Subcutaneous abdominal adipose tissue (tissue), 5 donors: ENCODE measurements around the gene VMAC.

Source experiments
- H3K27ac ChIP-seq: one replicate; pipeline ENCODE4 v1.7.0; 2013; ENCODE audit warnings: low read depth, mild to moderate bottlenecking, inconsistent platforms, low read length, moderate library complexity
- H3K27me3 ChIP-seq, 5 donors: one replicate each; pipeline ENCODE4 v1.7.0; 2013; ENCODE audit warnings: low read length in 5 of 5, inconsistent platforms in 1 of 5; ENCODE audit not compliant: control insufficient read depth in 5 of 5, insufficient read depth in 4 of 5
- H3K36me3 ChIP-seq, 5 donors: one replicate each; pipeline ENCODE4 v1.7.0; 2013; ENCODE audit warnings: low read length in 5 of 5; ENCODE audit not compliant: control insufficient read depth in 5 of 5, insufficient read depth in 5 of 5
- H3K4me1 ChIP-seq, 5 donors: one replicate each; pipeline ENCODE4 v1.7.0; 2013; ENCODE audit warnings: low read length in 5 of 5, mild to moderate bottlenecking in 3 of 5, moderate library complexity in 1 of 5; ENCODE audit not compliant: control insufficient read depth in 5 of 5, insufficient read depth in 5 of 5
- H3K4me3 ChIP-seq, 5 donors: one replicate each; pipeline ENCODE4 v1.7.0; 2013; ENCODE audit warnings: low read length in 5 of 5, low read depth in 1 of 5
- H3K9ac ChIP-seq, 5 donors: one replicate each; pipeline ENCODE4 v1.7.0; 2013; ENCODE audit warnings: low read length in 5 of 5, mild to moderate bottlenecking in 4 of 5, moderate library complexity in 3 of 5
- H3K9me3 ChIP-seq, 5 donors: one replicate each; pipeline ENCODE4 v1.7.0; 2013; ENCODE audit warnings: low read length in 5 of 5; ENCODE audit not compliant: control insufficient read depth in 5 of 5
- donor health status: healthy.
- donor health status: healthy.
- donor health status: healthy.
- donor health status: healthy.
- donor health status: healthy.

The VMAC gene

GRCh38 chr19:5926641-5927440, 22.2 kb downstream of the VMAC start:
- Histone ChIP-seq H3K4me3 (peak overlapping the region in 1 of 5 donors; percentile 16), H3K36me3 (peaks cover 3 to 95% (median 89%) of the 10 kb centered on the region in 5 donors), H3K27me3 (no peaks in the 10 kb centered on the region), H3K4me1 (peaks cover 11 to 26% (median 25%) of the 10 kb centered on the region in 5 donors), H3K9me3 (no peaks in the 10 kb centered on the region), H3K27ac (peak overlapping the region; percentile 76), H3K9ac (peak overlapping the region in 3 of 5 donors; percentile 27 to 51 (median 42))

GRCh38 chr19:5927441-5927821, 22.8 kb downstream of the VMAC start:
- Histone ChIP-seq H3K9me3 (no peaks in the 10 kb centered on the region), H3K36me3 (peaks cover 0 to 95% (median 88%) of the 10 kb centered on the region in 5 donors), H3K4me3 (peak overlapping the region in 1 of 5 donors; percentile 16), H3K27me3 (no peaks in the 10 kb centered on the region), H3K9ac (peak overlapping the region in 2 of 5 donors; percentile 27 to 51), H3K27ac (peak overlapping the region; percentile 76), H3K4me1 (peaks cover 11 to 26% (median 25%) of the 10 kb centered on the region in 5 donors)

- Histone ChIP-seq H3K27me3 (no peaks in the 10 kb centered on the region), H3K9me3 (no peaks in the 10 kb centered on the region), H3K4me1 (peaks cover 11 to 34% (median 29%) of the 10 kb centered on the region in 5 donors), H3K36me3 (peaks cover 0 to 95% (median 77%) of the 10 kb centered on the region in 5 donors), H3K9ac (no peak overlapping the region), H3K27ac (no peak overlapping the region), H3K4me3 (no peak overlapping the region)
Observed at GRCh38 chr19:5929179-5929578, 24.5 kb downstream of the VMAC start.

- H3K36me3 ChIP-seq = peaks cover 0 to 91% (median 72%) of the 10 kb centered on the region in 5 donors
- no peak overlapping the region for H3K27ac ChIP-seq
- H3K27me3 ChIP-seq = no peaks in the 10 kb centered on the region
- no peak overlapping the region for H3K4me3 ChIP-seq
- no peaks in the 10 kb centered on the region for H3K9me3 ChIP-seq
- peaks cover 11 to 38% (median 32%) of the 10 kb centered on the region in 5 donors for H3K4me1 ChIP-seq
- H3K9ac ChIP-seq = no peak overlapping the region
Observed at GRCh38 chr19:5929625-5930024, 25.0 kb downstream of the VMAC start.

- Histone ChIP-seq H3K27ac (no peak overlapping the region), H3K4me3 (no peak overlapping the region), H3K9me3 (no peaks in the 10 kb centered on the region), H3K9ac (no peak overlapping the region), H3K4me1 (peaks cover 11 to 46% (median 37%) of the 10 kb centered on the region in 5 donors), H3K27me3 (no peaks in the 10 kb centered on the region), H3K36me3 (peaks cover 0 to 90% (median 70%) of the 10 kb centered on the region in 5 donors)
Observed at GRCh38 chr19:5931251-5931650, 26.6 kb downstream of the VMAC start.

- no peak overlapping the region for H3K4me3 ChIP-seq
- no peaks in the 10 kb centered on the region for H3K27me3 ChIP-seq
- peaks cover 7 to 37% (median 29%) of the 10 kb centered on the region in 5 donors for H3K4me1 ChIP-seq
- peaks cover 0 to 87% (median 72%) of the 10 kb centered on the region in 5 donors for H3K36me3 ChIP-seq
- no peaks in the 10 kb centered on the region for H3K9me3 ChIP-seq
- H3K27ac ChIP-seq = no peak overlapping the region
- H3K9ac ChIP-seq = no peak overlapping the region
Observed at GRCh38 chr19:5932146-5932545, 27.5 kb downstream of the VMAC start.

- Histone ChIP-seq H3K4me1 (peaks cover under 1 to 31% (median 23%) of the 10 kb centered on the region in 5 donors), H3K27me3 (no peaks in the 10 kb centered on the region), H3K9me3 (no peaks in the 10 kb centered on the region), H3K4me3 (no peak overlapping the region), H3K9ac (no peak overlapping the region), H3K27ac (no peak overlapping the region), H3K36me3 (peaks cover 0 to 87% (median 71%) of the 10 kb centered on the region in 5 donors)
Observed at GRCh38 chr19:5932609-5933262, 28.1 kb downstream of the VMAC start.

GRCh38 chr19:5933391-5934068, 28.9 kb downstream of the VMAC start:
- no peaks in the 10 kb centered on the region for H3K9me3 ChIP-seq
- H3K27me3 ChIP-seq = no peaks in the 10 kb centered on the region
- no peak overlapping the region for H3K4me3 ChIP-seq
- peaks cover 0 to 80% (median 66%) of the 10 kb centered on the region in 5 donors for H3K36me3 ChIP-seq
- H3K9ac ChIP-seq = no peak overlapping the region
- peaks cover 0 to 29% (median 20%) of the 10 kb centered on the region in 5 donors for H3K4me1 ChIP-seq
- no peak overlapping the region for H3K27ac ChIP-seq

- H3K27ac ChIP-seq = no peak overlapping the region
- peaks cover 0 to 75% (median 61%) of the 10 kb centered on the region in 5 donors for H3K36me3 ChIP-seq
- H3K4me1 ChIP-seq = peaks cover 0 to 29% (median 20%) of the 10 kb centered on the region in 5 donors
Observed at GRCh38 chr19:5934069-5934401, 29.4 kb downstream of the VMAC start.

More at GRCh38 chr19:5934069-5934401, 29.4 kb downstream of the VMAC start:
- no peaks in the 10 kb centered on the region for H3K9me3 ChIP-seq
- no peak overlapping the region for H3K9ac ChIP-seq
- no peaks in the 10 kb centered on the region for H3K27me3 ChIP-seq
- H3K4me3 ChIP-seq = no peak overlapping the region
